ENCODE measurements around the gene SLC34A3.

The SLC34A3 gene

DNA sequence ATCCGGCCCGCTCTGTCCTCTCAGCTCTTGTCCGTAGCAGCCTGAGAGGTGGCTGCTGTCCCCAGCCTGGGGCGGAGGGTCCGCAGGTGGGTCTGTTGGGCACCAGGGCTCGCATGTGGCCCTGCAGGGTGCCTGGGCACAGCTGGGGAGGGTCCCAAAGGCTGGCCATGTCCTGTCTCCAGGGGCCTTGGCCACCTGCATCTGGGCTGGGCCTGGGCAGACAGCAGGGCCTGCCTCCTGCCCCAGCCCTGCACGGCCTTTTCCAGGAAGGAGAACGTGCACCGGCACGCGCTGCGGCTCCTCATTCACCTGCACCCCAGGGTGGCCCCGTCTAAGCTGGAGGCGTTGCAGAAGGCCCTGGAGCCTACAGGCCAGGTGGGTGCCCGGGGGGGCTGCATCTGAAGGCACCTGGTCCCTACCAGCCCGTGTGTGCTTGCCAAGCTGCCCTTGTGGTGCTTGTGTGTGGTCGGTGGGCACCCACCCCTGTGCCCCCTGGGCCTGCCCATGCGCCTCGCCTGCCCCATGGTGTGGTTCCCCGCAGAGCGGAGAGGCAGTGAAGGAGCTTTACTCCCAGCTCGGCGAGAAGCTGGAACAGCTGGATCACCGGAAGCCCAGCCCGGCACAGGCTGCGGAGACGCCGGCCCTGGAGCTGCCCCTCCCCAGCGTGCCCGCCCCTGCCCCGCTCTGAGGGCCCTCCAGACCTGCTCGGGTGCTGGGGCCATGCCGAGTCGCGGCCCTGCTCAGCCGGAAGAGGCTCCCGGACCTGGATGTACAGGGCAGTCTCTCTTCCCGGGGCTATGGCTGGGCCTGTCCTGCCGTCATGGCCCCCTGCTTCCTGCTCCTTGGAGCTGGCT lies 41.8 kb downstream of the SLC34A3 start:
- Histone ChIP-seq H3K9me3 (ENCODE audit: control insufficient read depth, insufficient read depth, low read length) (no peaks in the 10 kb centered on the region), H3K4me1 (ENCODE audit: control insufficient read depth, insufficient read depth, low read length) (no peaks in the 10 kb centered on the region; the same call in 1 of the 2 replicates), H3K4me3 (ENCODE audit: low read length) (no peak overlapping the region), H3K27ac (ENCODE audit: low read length) (no peak overlapping the region), H3K27me3 (ENCODE audit: control insufficient read depth, insufficient read depth, low read length) (no peaks in the 10 kb centered on the region), H3K36me3 (ENCODE audit: control insufficient read depth, insufficient read depth, low read length) (peaks cover 21% of the 10 kb centered on the region)
- no CpG with 5 or more reads among the region's 39 CpGs for WGBS (ENCODE audit: insufficient coverage, insufficient read length)
- DNase-seq (ENCODE audit: low read depth, low spot score), result no peak

DNA sequence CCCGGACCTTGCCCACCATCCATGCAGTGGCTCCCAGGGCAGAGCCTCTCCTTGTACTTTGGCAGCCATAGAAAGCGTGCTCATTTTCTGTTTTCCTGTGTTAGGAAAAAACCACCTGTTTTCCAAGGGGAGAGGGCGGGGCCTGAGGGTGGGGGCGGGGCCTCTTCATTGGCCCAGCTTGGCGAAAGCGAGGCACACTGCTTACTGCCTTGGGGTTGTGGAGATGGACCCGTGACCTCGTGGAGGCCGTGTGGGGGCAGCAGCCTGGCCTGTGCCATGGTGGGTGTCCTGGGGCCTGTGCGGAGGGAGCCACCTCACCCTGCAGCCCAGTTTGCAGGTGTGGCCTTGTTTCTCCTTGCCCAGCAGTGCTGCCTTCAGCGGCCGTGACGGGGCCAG lies 42.4 kb downstream of the SLC34A3 start:
- Histone ChIP-seq H3K4me1 (ENCODE audit: control insufficient read depth, insufficient read depth, low read length) (no peaks in the 10 kb centered on the region; the same call in 1 of the 2 replicates), H3K9me3 (ENCODE audit: control insufficient read depth, insufficient read depth, low read length) (no peaks in the 10 kb centered on the region), H3K36me3 (ENCODE audit: control insufficient read depth, insufficient read depth, low read length) (peaks cover 21% of the 10 kb centered on the region), H3K27ac (ENCODE audit: low read length) (no peak overlapping the region), H3K4me3 (ENCODE audit: low read length) (no peak overlapping the region), H3K27me3 (ENCODE audit: control insufficient read depth, insufficient read depth, low read length) (no peaks in the 10 kb centered on the region)
- no peak for DNase-seq (ENCODE audit: low read depth, low spot score)
- WGBS (ENCODE audit: insufficient coverage, insufficient read length), result no CpG with 5 or more reads among the region's 13 CpGs

DNA sequence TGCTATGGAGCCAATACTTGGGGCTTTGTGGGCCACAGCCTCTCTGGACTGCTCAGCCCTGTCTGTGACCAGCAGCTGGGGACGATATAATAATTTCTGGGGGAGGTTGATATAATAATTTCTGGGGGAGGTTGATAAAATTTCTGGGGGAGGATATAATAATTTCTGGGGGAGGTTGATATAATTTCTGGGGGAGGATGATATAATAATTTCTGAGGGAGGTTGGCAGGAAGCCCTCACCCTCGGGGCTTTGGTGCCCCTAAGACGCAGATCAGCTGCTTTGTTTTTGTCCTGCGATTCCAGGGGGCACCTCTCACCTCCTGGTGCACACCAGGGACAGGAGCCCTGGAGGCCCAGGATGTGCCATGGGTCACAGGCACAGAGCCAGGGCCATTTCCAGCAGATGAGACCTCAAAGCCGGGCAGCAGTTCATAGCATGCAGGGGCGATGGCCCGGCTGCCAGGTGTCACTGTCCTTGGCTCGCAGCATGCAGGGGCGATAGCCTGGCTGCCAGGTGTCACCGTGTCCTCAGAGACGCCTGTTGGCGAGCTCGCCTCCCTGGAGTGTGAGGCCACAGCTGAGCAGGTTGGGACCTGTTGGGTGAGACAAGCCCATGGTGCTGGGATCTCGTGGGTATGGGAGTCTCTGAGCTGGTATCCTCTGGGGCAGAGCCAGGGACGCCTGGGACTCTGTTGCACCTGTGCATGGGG lies 43.1 kb downstream of the SLC34A3 start:
- Histone ChIP-seq H3K9me3 (ENCODE audit: control insufficient read depth, insufficient read depth, low read length) (no peaks in the 10 kb centered on the region), H3K27ac (ENCODE audit: low read length) (no peak overlapping the region), H3K4me1 (ENCODE audit: control insufficient read depth, insufficient read depth, low read length) (no peaks in the 10 kb centered on the region; the same call in 1 of the 2 replicates), H3K4me3 (ENCODE audit: low read length) (no peak overlapping the region), H3K36me3 (ENCODE audit: control insufficient read depth, insufficient read depth, low read length) (peaks cover 22% of the 10 kb centered on the region), H3K27me3 (ENCODE audit: control insufficient read depth, insufficient read depth, low read length) (no peaks in the 10 kb centered on the region)
- no CpG with 5 or more reads among the region's 15 CpGs for WGBS (ENCODE audit: insufficient coverage, insufficient read length)
- DNase-seq (ENCODE audit: low read depth, low spot score), result no peak

GRCh38 chr9:137275203-137275587 lies 44.5 kb downstream of the SLC34A3 start:
- no peaks in the 10 kb centered on the region for H3K27me3 ChIP-seq (ENCODE audit: control insufficient read depth, insufficient read depth, low read length)
- no peaks in the 10 kb centered on the region for H3K9me3 ChIP-seq (ENCODE audit: control insufficient read depth, insufficient read depth, low read length)
- H3K36me3 ChIP-seq (ENCODE audit: control insufficient read depth, insufficient read depth, low read length), result peaks cover 24% of the 10 kb centered on the region; the same call in 1 of the 2 replicates
- H3K4me1 ChIP-seq (ENCODE audit: control insufficient read depth, insufficient read depth, low read length), result no peaks in the 10 kb centered on the region; the same call in 1 of the 2 replicates
- H3K27ac ChIP-seq (ENCODE audit: low read length), result no peak overlapping the region
- no peak overlapping the region for H3K4me3 ChIP-seq (ENCODE audit: low read length)
- DNase-seq (ENCODE audit: low read depth, low spot score), result no peak
- WGBS (ENCODE audit: insufficient coverage, insufficient read length), result no CpG with 5 or more reads among the region's 10 CpGs

DNA sequence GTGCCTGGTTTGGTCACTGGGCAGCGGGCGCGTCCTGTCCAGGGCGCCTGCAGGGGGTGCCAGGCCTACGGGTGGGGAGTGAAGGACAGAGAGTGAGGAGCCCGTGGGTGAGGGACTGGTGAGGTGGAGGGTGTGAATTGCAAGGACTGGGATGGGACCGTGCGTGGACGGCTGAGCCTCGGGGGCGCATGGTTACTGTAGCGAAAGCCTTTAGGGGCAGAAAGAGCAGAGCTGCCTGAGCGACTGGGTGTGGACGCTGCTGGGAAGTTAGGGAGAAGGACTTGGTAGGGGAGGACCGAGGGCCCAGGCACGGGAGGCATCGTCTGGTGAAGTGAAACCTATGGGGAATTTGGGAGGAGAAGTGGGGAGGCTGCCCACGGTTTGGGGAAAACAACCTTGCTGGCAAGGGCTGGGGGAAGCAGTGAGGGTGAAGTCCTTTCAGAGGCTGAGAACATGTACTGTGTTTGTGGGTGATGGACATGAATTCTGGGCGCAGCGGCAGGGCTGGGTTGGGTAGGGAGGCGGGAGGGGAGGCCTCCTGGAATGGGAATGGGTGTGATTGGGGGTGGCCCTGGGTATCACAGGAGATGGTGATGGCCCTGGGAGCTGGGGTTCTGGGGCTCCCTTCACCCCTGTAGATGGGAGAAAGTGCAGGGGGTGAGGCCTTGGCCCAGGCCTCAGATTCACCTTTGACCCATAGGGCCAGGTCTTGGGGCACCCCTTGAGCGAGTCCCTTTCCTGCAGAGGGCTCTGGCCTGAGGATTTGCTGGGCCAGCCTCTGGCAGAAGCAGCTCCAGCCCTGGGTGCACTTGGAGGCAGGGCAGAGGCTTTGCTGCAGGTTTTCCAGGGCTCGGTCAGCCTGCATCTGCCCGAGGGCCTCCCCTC lies 45.1 kb downstream of the SLC34A3 start:
- H3K4me1 ChIP-seq (ENCODE audit: control insufficient read depth, insufficient read depth, low read length), result peaks cover 3% of the 10 kb centered on the region; the same call in 1 of the 2 replicates
- H3K27me3 ChIP-seq (ENCODE audit: control insufficient read depth, insufficient read depth, low read length), result no peaks in the 10 kb centered on the region
- WGBS (ENCODE audit: insufficient coverage, insufficient read length), result no CpG with 5 or more reads among the region's 24 CpGs
- no peak for DNase-seq (ENCODE audit: low read depth, low spot score)
- H3K4me3 ChIP-seq (ENCODE audit: low read length), result no peak overlapping the region
- H3K36me3 ChIP-seq (ENCODE audit: control insufficient read depth, insufficient read depth, low read length), result peaks cover 21% of the 10 kb centered on the region; the same call in 1 of the 2 replicates
- no peak overlapping the region for H3K27ac ChIP-seq (ENCODE audit: low read length)
- no peaks in the 10 kb centered on the region for H3K9me3 ChIP-seq (ENCODE audit: control insufficient read depth, insufficient read depth, low read length)

DNA sequence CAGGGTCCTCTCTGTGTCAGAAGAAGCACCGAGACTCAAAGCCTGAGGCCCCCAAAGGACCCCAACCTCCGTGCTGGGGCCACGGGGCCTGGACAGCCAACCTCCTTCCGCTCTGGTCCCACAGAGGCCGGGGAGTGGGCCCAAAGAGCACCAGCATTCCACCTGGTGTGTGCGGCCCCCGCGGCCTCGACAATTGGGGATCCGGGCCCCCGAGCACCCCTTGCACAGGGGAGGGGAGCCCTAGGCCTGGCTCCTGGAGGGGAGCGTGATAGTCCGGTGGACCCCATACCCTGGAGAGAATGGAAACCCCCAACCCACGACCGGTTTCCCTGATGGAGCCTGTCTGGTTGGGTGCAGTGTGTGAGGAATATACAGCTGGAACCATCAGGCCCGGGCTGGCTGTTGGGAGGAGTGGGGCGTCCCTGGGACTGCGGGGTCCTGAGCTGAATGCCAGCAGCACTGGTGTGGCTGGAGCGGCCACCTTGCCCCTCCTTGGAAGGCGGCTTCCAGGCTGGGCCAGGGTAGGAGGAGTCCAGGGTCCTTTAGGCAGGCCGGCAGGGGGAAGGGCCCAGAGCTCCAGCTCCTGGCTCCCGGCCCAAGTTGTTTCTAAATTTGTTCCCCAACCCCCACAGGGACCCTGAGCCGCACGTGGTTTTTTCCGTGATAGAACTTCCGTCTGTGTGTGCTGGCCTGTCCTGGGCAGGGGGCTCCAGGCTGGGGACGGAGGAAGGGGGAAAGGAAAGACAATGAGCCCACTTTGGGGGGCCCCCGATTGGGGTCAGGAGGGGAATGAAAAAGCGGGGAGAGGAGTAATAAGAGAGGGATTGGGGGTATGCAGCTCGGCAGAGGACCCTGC lies 46.0 kb downstream of the SLC34A3 start:
- peaks cover 3% of the 10 kb centered on the region; the same call in 1 of the 2 replicates for H3K4me1 ChIP-seq (ENCODE audit: control insufficient read depth, insufficient read depth, low read length)
- peaks cover 19% of the 10 kb centered on the region; the same call in 1 of the 2 replicates for H3K36me3 ChIP-seq (ENCODE audit: control insufficient read depth, insufficient read depth, low read length)
- H3K9me3 ChIP-seq (ENCODE audit: control insufficient read depth, insufficient read depth, low read length), result no peaks in the 10 kb centered on the region
- DNase-seq (ENCODE audit: low read depth, low spot score), result no peak
- no peak overlapping the region for H3K27ac ChIP-seq (ENCODE audit: low read length)
- H3K27me3 ChIP-seq (ENCODE audit: control insufficient read depth, insufficient read depth, low read length), result no peaks in the 10 kb centered on the region
- H3K4me3 ChIP-seq (ENCODE audit: low read length), result no peak overlapping the region
- no CpG with 5 or more reads among the region's 30 CpGs for WGBS (ENCODE audit: insufficient coverage, insufficient read length)

DNA sequence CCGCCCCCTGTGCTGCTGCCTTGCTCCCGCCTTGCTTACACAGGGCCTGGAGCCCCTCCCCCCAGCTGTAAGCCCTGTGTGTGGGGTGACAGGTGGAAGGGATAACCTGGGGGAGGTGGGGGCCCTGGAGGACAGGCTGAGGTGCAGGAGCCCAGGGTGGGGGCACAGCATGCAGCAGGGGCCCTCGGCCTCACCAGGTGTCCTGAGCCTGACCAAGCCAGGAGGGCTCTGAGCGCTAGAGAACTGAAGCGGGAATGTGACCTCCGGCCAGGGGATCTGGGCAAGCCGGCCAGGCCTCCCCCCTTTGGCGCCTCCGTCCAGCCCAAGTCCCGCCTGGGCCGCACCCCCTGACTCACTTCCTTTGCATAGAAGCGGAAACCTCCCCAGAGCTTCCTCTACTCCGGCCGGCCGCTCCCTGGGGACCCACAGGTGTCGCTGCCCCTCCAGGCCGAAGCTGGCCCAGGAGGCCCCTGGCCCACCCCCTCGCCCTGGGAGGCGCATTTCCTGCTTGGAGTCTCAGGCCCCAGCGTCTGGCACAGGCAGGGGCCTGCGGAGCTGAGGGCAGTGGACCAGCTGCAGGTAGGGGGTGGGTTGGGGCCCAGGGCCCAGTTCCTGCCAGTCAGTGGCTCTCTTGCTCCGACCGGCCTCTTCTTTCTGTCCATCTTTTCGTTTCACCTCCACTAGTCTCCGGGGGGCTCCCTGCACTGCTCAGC lies 46.8 kb downstream of the SLC34A3 start, which contains the start of gene TOR4A:
TOR4A (plus strand) TSS at position 398 of the 713 bp plus-strand sequence. CDS start 964 bp downstream, outside the sequence.
- DNase-seq (ENCODE audit: low read depth, low spot score), result no peak
- peak within 1 kb of the TSS; percentile 13; the same call in 1 of the 2 replicates for H3K4me3 ChIP-seq (ENCODE audit: low read length)
- H3K27ac ChIP-seq (ENCODE audit: low read length), result no peak within 1 kb of the TSS
- no peaks in the 10 kb centered on the region for H3K27me3 ChIP-seq (ENCODE audit: control insufficient read depth, insufficient read depth, low read length)
- WGBS (ENCODE audit: insufficient coverage, insufficient read length), result no CpG with 5 or more reads among the region's 25 CpGs
- no peaks in the 10 kb centered on the region for H3K9me3 ChIP-seq (ENCODE audit: control insufficient read depth, insufficient read depth, low read length)
- peaks cover 15% of the 10 kb centered on the region; the same call in 1 of the 2 replicates for H3K36me3 ChIP-seq (ENCODE audit: control insufficient read depth, insufficient read depth, low read length)
- H3K4me1 ChIP-seq (ENCODE audit: control insufficient read depth, insufficient read depth, low read length), result peaks cover 4% of the 10 kb centered on the region; the same call in 1 of the 2 replicates

- H3K27ac ChIP-seq (ENCODE audit: low read length), result no peak overlapping the region
- peak overlapping the region; percentile 8; the same call in 1 of the 2 replicates for H3K4me3 ChIP-seq (ENCODE audit: low read length)
- no peak for DNase-seq (ENCODE audit: low read depth, low spot score)
- H3K27me3 ChIP-seq (ENCODE audit: control insufficient read depth, insufficient read depth, low read length), result no peaks in the 10 kb centered on the region
- peaks cover 4% of the 10 kb centered on the region; the same call in 1 of the 2 replicates for H3K4me1 ChIP-seq (ENCODE audit: control insufficient read depth, insufficient read depth, low read length)
- WGBS (ENCODE audit: insufficient coverage, insufficient read length), result no CpG with 5 or more reads among the region's 54 CpGs
- no peaks in the 10 kb centered on the region for H3K9me3 ChIP-seq (ENCODE audit: control insufficient read depth, insufficient read depth, low read length)
- H3K36me3 ChIP-seq (ENCODE audit: control insufficient read depth, insufficient read depth, low read length), result peaks cover 12% of the 10 kb centered on the region; the same call in 1 of the 2 replicates
Measured at GRCh38 chr9:137278061-137278701, 47.5 kb downstream of the SLC34A3 start.

All from iPS DF 6.9 (cell line).